Endothelial cell of umbilical vein (primary cell): ENCODE measurements around the gene LHX2.

ENCODE experiments used
- CTCF ChIP-seq, 2 donors: IDR thresholded peaks; 1 replicate in 1 of 2; 2 replicates in 1 of 2; pipeline ENCODE4 v1.5.1; 2011; ENCODE audit warnings: low read length in 2 of 2, mild to moderate bottlenecking in 2 of 2, moderate library complexity in 2 of 2, control low read depth in 1 of 2, inconsistent platforms in 1 of 2, low read depth in 1 of 2; ENCODE audit not compliant: insufficient read depth in 1 of 2; ENCODE audit errors: extremely low read depth in 1 of 2
- EZH2 ChIP-seq: IDR thresholded peaks from 2 replicates; pipeline ENCODE4 v1.6.1; 2012; ENCODE audit warnings: borderline replicate concordance, low read depth, mild to moderate bottlenecking, moderate library complexity, low read length, inconsistent platforms; ENCODE audit not compliant: severe bottlenecking
- GATA2 ChIP-seq: IDR thresholded peaks from 2 replicates; pipeline ENCODE4 v1.7.0; 2011; ENCODE audit warnings: low read depth, mild to moderate bottlenecking, moderate library complexity, mixed read lengths, low read length; ENCODE audit not compliant: insufficient read length, insufficient read depth
- MAX ChIP-seq: IDR thresholded peaks from 2 replicates; pipeline ENCODE4 v1.6.1; 2011; ENCODE audit not compliant: insufficient read depth, insufficient read length
- MYC ChIP-seq: IDR thresholded peaks from one replicate; pipeline ENCODE4 v1.6.1; 2011; ENCODE audit warnings: mild to moderate bottlenecking, low read depth, low read length
- POLR2A ChIP-seq: IDR thresholded peaks from 2 replicates; pipeline ENCODE4 v1.6.1; 2012; ENCODE audit warnings: low read depth, mild to moderate bottlenecking, control low read depth, low read length
- POLR2AphosphoS5 ChIP-seq: IDR thresholded peaks from 2 replicates; pipeline ENCODE4 v1.6.1; 2012; ENCODE audit warnings: low read depth, mild to moderate bottlenecking, control low read depth, low read length, moderate library complexity; ENCODE audit not compliant: insufficient read depth

- TF ChIP-seq CTCF (IDR thresholded peaks at IDR 0.05; ENCODE audit: extremely low read depth in 1 of 2, insufficient read depth in 1 of 2, low read depth in 1 of 2, low read length in 2 of 2), result no peak
- no peak for TF ChIP-seq POLR2AphosphoS5
- no peak for TF ChIP-seq MAX
- no peak for TF ChIP-seq POLR2A
- TF ChIP-seq EZH2, result no peak
- no peak for TF ChIP-seq GATA2
- TF ChIP-seq MYC, result no peak
Measured at GRCh38 chr9:124005029-124005771, 6.4 kb upstream of the LHX2 start.
